GM18502 (cell line): Measurements from ENCODE around the gene FAU.
"Not testable (repeated sequence)": the region's sequence is repeated elsewhere in the genome, so short reads cannot be mapped to it uniquely, and the experiment has no call there.

Experiments
- ATAC-seq: cut with Tn5 transposase; IDR thresholded peaks from one replicate; pipeline ENCODE4 v1.9.1; 2021; ENCODE audit warnings: mild to moderate bottlenecking; ENCODE audit not compliant: unreplicated experiment, poor library complexity

Gene FAU

DNA sequence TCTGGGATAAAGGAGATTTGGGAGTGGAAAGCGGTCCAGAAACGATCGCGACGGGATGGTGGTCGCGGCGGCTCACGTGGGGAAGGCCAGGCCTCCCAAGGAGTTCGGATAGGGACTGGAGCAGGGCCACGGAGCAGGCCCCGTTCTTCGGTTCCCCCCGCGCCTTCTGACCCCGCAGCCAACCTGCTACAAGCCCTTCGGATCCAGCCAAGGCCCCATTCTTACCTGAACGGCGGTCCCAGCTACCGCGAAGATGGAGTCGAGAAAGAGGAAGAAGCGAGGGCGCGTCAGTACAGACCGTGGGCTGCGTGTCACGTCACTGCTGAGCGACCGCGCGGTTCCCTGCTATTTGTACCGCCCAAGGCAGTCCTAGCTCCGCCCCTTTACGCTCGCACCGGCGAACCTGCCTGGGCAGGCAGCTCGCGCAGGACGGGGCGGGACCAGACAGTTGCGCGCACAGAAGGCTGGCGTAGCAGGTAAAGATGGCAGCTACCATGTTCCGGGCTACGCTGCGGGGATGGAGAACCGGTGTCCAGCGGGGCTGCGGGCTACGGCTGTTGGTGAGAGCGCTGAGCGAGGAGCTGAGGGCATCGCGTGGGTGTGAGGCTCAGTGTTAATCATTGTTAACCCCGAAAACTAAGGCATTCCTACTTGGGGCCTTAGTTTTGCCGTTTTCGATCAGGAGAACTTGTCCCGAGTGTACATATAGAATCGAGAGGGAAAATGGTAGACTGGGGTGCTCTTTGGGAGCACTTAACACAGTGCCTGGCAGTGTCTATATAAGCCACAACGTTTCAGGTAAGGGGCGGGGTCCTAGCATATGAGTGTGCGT, at the start of gene FAU, which contains the start of gene MRPL49:
Gene FAU, minus strand, starts transcription at position 270 of the 832 bp plus-strand sequence. CDS start 321 bp downstream, outside the sequence.
Gene MRPL49, plus strand, starts transcription at position 457 of the 832 bp plus-strand sequence. Its CDS starts 26 bp downstream, at position 483.
- peak; percentile 73 for ATAC-seq

DNA sequence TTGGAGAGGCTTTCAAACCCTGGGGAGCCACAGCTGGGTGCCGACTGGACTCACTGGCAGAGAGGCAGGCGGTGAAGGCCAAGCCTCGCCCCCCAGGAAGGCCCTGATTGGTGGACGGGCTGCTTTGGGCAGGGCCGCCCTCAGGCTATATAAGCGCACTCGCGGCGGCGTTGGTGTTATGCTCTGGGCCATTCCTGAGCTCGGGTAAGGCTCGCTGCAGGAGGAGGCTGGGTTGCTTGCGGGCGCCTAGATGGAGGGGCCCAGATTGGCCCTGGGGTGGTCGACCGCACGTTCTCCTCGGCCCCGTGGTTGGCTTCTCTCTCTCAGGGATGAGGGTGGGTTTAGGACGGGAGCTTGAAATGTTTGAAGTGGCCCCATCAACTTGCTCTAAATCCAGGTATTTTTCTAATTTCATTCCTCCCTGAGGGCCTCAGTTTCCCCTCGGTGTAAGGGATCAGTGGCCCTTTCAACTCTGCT, 48.2 kb upstream of the FAU start, which contains the start of gene SPDYC:
Gene SPDYC, plus strand, starts transcription at position 176 of the 477 bp plus-strand sequence. CDS start 1,125 bp downstream, outside the sequence.
- ATAC-seq: no peak

GRCh38 chr11:65169164-65169641, 47.3 kb upstream of the FAU start:
- no peak for ATAC-seq

- ATAC-seq: no peak
Observed at GRCh38 chr11:65167656-65168055, 45.7 kb upstream of the FAU start.

DNA sequence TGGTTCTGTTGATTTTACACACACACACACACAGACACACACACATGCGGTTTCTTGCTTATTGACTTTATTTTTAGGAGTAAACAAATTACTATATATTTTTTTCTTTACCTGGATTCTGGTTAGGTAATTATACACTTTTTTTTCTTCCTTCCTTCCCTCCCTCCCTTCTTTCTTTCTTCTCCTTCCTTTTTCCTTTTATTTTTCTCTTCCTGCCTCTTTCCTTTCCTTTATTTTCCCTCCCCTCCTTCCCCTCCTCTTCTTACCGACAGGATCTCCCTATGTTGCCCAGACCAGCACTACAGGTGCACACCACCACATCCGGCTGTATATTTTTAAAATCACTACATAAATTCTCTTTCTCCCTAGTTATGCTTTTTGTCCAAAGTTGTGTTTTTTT, 45.0 kb upstream of the FAU start:
- ATAC-seq: no peak

- no peak for ATAC-seq
Observed at GRCh38 chr11:65165410-65166317, 43.7 kb upstream of the FAU start.

GRCh38 chr11:65163684-65164083, 41.8 kb upstream of the FAU start:
- ATAC-seq: no peak

DNA sequence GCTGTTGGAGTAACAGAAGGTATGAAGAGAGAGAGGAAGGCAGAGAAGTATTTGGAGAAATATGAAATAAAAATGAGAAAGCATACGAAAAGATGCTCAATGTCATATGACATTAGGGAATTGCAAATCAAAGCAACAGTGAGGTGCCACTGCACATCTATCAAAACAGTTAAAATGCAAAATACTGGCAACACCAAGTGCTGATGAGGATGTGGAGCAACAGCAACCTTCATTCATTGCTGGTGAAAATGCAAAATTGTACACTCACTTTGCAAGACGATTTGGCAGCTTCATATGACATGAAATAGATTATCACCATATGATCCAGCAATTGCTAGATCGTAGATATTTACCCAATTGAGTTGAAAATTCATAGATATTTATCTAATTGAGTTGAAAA, 38.7 kb upstream of the FAU start:
- no peak for ATAC-seq

GRCh38 chr11:65159012-65159411, 37.1 kb upstream of the FAU start:
- ATAC-seq: no peak

DNA sequence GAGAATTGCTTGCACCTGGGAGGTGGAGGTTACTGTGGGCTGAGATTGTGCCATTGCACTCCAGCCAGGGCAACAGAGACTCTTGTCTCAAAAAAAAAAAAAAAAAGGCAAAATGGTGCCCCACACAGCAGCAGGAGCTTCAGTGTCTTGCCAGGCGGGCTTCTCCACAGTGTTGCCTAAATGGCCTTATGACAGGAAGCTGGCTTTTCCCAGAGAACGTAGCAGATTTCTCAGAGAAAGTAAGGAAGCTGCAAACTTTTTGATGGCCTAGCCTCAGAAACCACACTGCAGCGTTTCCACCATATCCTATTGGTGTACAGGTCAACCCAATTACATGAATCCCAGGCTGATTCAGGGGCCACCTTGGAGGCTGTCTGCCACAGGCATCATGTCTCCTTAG, 35.4 kb upstream of the FAU start:
- ATAC-seq: no peak

- no peak for ATAC-seq
Observed at GRCh38 chr11:65156926-65157325, 35.0 kb upstream of the FAU start.

DNA sequence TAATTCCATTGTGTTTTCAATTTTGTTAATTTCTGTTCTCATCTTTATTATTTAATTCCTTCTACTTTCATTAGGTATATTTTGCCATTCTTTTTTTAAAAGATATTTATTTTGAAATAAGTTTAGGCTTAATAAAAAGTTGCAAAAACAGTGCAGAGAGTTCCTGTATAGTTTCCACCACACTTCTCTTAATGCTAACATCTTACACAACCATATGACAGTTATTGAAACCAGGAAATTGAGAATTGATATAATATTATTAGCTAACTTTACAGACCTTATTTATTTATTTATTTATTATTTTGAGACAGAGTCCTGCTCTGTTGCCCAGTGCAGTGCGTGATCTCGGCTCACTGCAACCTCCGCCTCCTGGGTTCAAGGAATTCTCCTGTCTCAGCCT, 34.3 kb upstream of the FAU start:
- no peak for ATAC-seq

DNA sequence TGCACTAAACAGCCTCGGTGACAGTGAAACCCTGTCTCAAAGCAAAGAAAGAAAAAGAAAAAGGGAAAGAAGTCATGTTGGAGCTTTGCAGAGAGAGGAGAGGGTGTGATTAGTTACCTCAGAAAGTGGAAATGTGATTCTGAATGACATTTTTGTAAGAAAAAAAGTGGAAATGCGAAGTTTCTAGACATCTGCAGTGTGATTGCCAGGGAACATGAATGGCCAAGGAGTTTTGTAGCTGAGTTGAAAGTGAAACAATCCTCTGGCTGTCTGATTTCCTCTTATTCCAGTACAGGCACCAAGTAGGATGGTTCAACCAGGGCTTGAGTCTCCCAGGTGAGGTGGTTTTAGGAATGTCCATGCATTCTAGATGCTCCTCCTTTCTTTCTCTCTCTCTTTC, 30.2 kb upstream of the FAU start:
- no peak for ATAC-seq

- no peak for ATAC-seq
Observed at GRCh38 chr11:65151331-65151899, 29.5 kb upstream of the FAU start.

DNA sequence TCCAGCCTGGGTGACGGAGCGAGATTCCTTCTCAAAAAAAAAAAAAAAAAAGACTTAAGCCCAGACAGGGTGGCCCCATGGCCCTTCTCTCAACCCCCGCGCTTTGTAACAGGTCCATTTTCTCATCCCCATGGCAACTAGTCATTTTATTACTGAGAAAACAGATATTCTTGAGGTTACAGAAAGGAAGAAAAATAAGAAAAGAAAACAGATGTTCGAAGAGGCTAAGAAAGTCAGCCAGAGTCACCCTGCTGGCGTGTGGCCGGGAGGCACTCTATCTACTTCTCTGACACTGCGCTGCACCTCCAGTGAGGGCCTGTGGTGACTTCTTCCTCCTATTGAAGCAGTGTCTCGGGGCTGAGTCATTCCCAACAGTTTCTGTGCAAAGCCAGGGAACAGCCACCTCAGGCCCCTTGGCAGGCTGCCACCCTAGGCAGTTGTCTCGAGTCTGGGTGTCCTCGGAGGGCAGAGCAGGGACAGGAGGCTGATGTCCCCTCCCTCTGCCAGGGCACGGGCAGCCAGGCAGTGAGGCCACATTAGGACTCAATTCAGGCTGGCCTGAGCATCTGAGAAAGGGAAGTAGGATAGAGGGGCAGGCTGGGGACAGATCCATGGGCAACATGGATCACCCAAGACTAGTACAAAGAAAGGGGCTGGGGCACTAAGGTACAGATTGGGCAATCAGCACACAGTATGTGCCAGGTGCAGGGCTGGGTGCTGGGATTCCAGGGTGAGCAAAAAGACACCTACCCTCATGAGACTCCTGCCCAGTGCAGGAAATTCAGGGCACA, 28.8 kb upstream of the FAU start:
- peak; percentile 53 for ATAC-seq

GRCh38 chr11:65150131-65150508, 28.2 kb upstream of the FAU start:
- ATAC-seq: not testable (repeated sequence)

DNA sequence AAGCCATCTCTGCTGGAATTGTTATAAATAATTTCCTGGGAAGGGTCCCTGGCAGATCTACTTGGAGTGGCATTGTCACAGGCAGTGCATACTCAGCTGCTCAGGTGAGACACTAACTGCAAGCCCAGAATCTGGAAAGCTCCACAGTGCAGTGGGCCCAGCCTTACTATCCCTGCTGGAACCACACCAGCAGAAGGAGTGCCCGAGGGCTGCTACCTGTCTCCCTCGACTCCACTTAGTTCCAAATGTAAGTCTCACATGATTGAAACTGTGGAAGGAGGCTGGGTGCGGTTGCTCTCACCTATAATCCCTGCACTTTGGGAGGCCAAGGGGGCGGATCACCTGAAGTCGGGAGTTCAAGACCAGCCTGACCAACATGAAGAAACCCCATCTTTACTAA, 26.7 kb upstream of the FAU start:
- ATAC-seq: no peak

DNA sequence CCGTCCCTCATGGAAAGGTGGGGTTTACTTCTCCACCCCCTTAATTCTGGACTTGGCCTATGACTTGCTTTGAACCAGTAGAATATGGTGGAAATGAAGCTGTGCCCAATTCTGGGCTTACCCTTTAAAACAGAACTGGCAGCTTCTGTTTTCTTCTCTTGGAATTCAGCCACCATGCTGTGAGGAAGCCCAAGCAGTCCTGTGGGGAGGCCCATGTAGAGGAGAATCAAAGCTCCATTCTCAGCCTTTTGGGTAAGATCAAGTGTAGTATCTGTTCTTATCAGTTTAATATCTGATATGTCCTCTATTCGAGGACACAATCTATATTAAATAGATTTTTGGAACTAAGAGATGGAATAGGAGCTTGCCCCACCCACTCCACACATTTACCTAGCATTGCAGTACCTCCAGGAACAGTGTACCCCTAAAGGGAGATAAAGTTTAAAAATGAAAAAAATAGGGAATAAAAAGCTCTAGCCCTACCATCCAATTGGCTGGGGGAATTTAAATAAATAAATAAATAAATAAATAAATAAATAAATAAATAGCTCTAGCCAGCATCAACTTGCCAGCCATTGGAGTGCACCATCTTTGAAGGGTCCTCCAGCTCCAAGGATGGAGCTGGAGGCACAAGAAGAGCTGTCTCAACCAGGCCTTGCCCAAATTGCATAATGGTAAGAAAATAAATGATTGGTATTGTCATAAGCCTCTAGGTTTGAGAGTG, 25.6 kb upstream of the FAU start:
- ATAC-seq: no peak

GRCh38 chr11:65141896-65142494, 20.1 kb upstream of the FAU start:
- no peak for ATAC-seq
